ENCODE measurements around the gene ZNF573. TPM values are rescaled to one million over a fixed set of nuclear protein-coding genes. Genes with fewer than 3 reads are reported as not detected.

The ZNF573 gene
- total and polyA plus RNA-seq, 9 donors: 2.7 to 19.3 (median 16.1) TPM

DNA sequence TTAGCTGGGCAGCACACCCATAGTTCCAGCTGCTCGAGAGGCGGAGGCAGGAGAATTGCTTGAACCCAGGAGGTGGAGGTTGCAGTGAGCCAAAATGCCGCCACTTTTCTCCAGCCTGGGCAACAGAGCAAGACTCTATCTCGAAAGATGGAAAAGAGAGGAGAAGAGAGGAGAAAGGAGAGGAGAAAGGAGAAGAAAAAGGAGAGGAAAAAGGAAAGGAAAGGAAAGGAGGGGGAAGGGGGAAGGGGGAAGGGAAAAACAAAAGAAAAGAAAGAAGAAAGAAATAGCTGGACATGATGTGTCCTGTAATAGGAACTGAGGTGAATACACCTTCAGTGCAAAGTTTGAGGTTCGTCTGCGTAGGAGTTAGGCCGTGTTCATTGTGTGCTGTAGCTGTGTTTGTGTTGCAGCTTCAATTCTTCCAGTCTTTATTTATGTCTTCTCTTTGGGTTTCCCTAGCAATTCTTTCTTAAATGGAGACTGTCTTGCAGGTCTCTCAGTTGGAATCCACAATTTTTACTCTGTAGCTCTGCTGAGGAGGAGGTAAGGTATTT lies 73.3 kb downstream of the ZNF573 start:
- Histone ChIP-seq H3K9me3 (no peaks in the 10 kb centered on the region), H3K4me3 (no peak overlapping the region), H3K27ac (no peak overlapping the region), H3K36me3 (no peaks in the 10 kb centered on the region), H3K27me3 (no peaks in the 10 kb centered on the region), H3K4me1 (ENCODE audit: insufficient read depth) (no peaks in the 10 kb centered on the region)
- no peak for TF ChIP-seq POLR2A (IDR thresholded peaks at IDR 0.05)
- TF ChIP-seq, protein P1, sequence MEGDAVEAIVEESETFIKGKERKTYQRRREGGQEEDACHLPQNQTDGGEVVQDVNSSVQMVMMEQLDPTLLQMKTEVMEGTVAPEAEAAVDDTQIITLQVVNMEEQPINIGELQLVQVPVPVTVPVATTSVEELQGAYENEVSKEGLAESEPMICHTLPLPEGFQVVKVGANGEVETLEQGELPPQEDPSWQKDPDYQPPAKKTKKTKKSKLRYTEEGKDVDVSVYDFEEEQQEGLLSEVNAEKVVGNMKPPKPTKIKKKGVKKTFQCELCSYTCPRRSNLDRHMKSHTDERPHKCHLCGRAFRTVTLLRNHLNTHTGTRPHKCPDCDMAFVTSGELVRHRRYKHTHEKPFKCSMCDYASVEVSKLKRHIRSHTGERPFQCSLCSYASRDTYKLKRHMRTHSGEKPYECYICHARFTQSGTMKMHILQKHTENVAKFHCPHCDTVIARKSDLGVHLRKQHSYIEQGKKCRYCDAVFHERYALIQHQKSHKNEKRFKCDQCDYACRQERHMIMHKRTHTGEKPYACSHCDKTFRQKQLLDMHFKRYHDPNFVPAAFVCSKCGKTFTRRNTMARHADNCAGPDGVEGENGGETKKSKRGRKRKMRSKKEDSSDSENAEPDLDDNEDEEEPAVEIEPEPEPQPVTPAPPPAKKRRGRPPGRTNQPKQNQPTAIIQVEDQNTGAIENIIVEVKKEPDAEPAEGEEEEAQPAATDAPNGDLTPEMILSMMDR (IDR thresholded peaks at IDR 0.05): no peak
- DNase-seq: no peak
- 93 to 97% (median 95%) methylated on average over 7 of the region's 7 CpGs for WGBS, 3 donors
- intact Hi-C loops (cut with DNase I): no loop called here

DNA sequence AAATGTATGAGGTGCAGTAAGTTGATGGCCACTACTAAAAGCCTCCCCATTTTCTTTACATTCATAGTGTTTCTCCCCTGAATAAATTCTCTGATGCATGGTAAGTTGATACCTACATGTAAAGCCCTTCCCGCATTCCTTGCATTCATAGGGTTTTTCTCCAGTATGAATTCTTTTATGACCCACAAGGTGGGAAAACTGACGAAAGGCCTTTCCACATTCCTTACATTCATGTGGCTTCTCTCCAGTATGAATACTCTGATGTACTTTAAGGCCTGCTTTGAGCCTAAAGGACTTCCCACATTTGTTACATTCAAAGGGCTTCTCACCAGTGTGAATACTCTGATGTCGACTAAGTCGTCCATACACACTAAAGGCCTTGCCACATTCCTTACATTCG lies 80.3 kb downstream of the ZNF573 start:
- intact Hi-C loops (cut with DNase I): no loop called here
- TF ChIP-seq POLR2A (IDR thresholded peaks at IDR 0.05) (no peak), EP300 (IDR thresholded peaks at IDR 0.05) (no peak)
- TF ChIP-seq, protein P1 (IDR thresholded peaks at IDR 0.05): no peak
- no peaks in the 10 kb centered on the region for H3K36me3 ChIP-seq
- no peak for DNase-seq
- peaks cover 0 to 4% of the 10 kb centered on the region in 2 donors for H3K9me3 ChIP-seq
- H3K27ac ChIP-seq: no peak overlapping the region
- H3K4me1 ChIP-seq (ENCODE audit: insufficient read depth): no peaks in the 10 kb centered on the region
- 85 to 92% (median 88%) methylated on average over 5 of the region's 5 CpGs for WGBS, 3 donors
- H3K4me3 ChIP-seq: no peak overlapping the region
- no peaks in the 10 kb centered on the region for H3K27me3 ChIP-seq

DNA sequence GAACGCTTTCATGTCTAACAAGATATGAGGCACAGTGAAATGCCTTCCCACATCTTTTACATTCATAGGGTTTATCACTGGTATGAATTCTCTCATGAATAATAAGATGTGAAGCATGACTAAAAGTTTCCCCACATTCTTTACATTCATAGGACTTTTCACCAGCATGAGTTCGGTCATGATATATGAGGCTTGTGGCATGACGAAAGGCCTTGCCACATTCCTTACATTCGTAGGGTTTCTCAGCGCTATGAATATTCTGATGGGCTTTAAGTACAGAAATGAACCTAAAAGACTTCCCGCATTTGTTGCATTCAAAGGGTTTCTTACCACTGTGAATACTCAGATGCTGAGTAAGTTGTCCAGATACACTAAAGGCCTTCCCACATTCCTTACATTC lies 81.2 kb downstream of the ZNF573 start:
- peaks cover 0 to 4% of the 10 kb centered on the region in 2 donors for H3K9me3 ChIP-seq
- intact Hi-C loops (cut with DNase I): no loop called here
- no peak overlapping the region for H3K27ac ChIP-seq
- TF ChIP-seq EP300 (IDR thresholded peaks at IDR 0.05): no peak
- TF ChIP-seq POLR2A (IDR thresholded peaks at IDR 0.05): no peak
- TF ChIP-seq, protein P1 (IDR thresholded peaks at IDR 0.05): no peak
- 82 to 88% (median 82%) methylated on average over 6 of the region's 6 CpGs for WGBS, 3 donors
- no peaks in the 10 kb centered on the region for H3K4me1 ChIP-seq (ENCODE audit: insufficient read depth)
- H3K36me3 ChIP-seq: no peaks in the 10 kb centered on the region
- H3K27me3 ChIP-seq: no peaks in the 10 kb centered on the region
- no peak for DNase-seq
- H3K4me3 ChIP-seq: no peak overlapping the region

GRCh38 chr19:37695144-37695899 lies 84.1 kb downstream of the ZNF573 start:
- H3K36me3 ChIP-seq: no peaks in the 10 kb centered on the region
- WGBS, 3 donors: 77 to 82% (median 79%) methylated on average over 3 of the region's 3 CpGs
- H3K27ac ChIP-seq: no peak overlapping the region
- TF ChIP-seq, protein P1 (IDR thresholded peaks at IDR 0.05): no peak
- TF ChIP-seq POLR2A (IDR thresholded peaks at IDR 0.05) (no peak), EP300 (IDR thresholded peaks at IDR 0.05) (no peak)
- no peak overlapping the region for H3K4me3 ChIP-seq
- H3K27me3 ChIP-seq: no peaks in the 10 kb centered on the region
- peaks cover 0 to 4% of the 10 kb centered on the region in 2 donors for H3K9me3 ChIP-seq
- intact Hi-C loops (cut with DNase I): no loop called here
- no peaks in the 10 kb centered on the region for H3K4me1 ChIP-seq (ENCODE audit: insufficient read depth)
- no peak for DNase-seq

Measured in ovary (tissue), 9 donors.